K562 (cell line): ENCODE data around the gene CMSS1. TPM values are rescaled to one million over a fixed set of nuclear protein-coding genes. Genes with fewer than 3 reads are reported as not detected.
A peak's percentile ranks its signal among the peaks of the same experiment; 100 is the strongest.

Experiments
- ATAC-seq: fragments of 200-7000 bp; cut with Tn5 transposase; 3 replicates; pipeline ENCODE4 v1.9.1; 2020; ENCODE audit warnings: moderate library complexity
- BruUV-seq: library from RNA; stranded (reverse); fragments of 400-500 nt; replicated peaks from 2 replicates; lab custom pipeline; 2021; lab: Mats Ljungman, UMichigan
- CTCF ChIA-PET: fragments of 300-600 bp; formaldehyde crosslinking; extraction: SDS; loops from one replicate; lab custom pipeline; 2021; ENCODE audit warnings: low intra/inter-chr PET ratio; lab: Yijun Ruan, JAX
- POLR2A ChIA-PET: fragments of 300-600, 350-650 bp; sonication (Branson Sonifier 250); formaldehyde crosslinking; extraction: SDS; loops from one replicate; lab custom pipeline; 2021; ENCODE audit warnings: antibody characterized with exemption, inconsistent platforms; lab: Yijun Ruan, JAX
- DNase-seq, 4 experiments: peaks; one replicate each; pipeline versions ENCODE4 v3.0.0 to v3.0.0-alpha.2; 2011 to 2018; ENCODE audit warnings: low spot score in 3 of 4, mixed read lengths in 3 of 4; ENCODE audit errors: extremely low read depth in 1 of 4
- FAIRE-seq: peaks from 2 replicates; lab custom pipeline; 2011; peaks lifted over from hg19 to GRCh38; lab: Jason Lieb, UNC
- H2AFZ ChIP-seq: 2 replicates; pipeline ENCODE4 v1.6.0; 2011; ENCODE audit warnings: low read depth, low read length, control low read depth, inconsistent platforms
- H3K27ac ChIP-seq: fragments of 200-600 bp; 3 replicates; pipeline ENCODE4 v1.8.0; 2011; ENCODE audit warnings: low read depth, mild to moderate bottlenecking, control low read depth, inconsistent platforms, low read length, moderate library complexity, mixed read lengths; ENCODE audit errors: extremely low read depth
- H3K27me3 ChIP-seq, 2 experiments: fragments of 300-600 bp in 1 of 2; 2 replicates in 1 of 2; 3 replicates in 1 of 2; pipeline versions ENCODE4 v1.6.0 to v1.8.0; 2011; ENCODE audit warnings: inconsistent platforms in 2 of 2, low read length in 2 of 2, mild to moderate bottlenecking in 1 of 2, mixed read lengths in 1 of 2, moderate library complexity in 1 of 2; ENCODE audit not compliant: control insufficient read depth in 2 of 2, insufficient read depth in 2 of 2
- H3K36me3 ChIP-seq: fragments of 300-600 bp; 3 replicates; pipeline ENCODE4 v1.8.0; 2011; ENCODE audit warnings: mild to moderate bottlenecking, low read length, inconsistent platforms; ENCODE audit not compliant: control insufficient read depth, insufficient read depth
- H3K4me1 ChIP-seq, 2 experiments: fragments of 200-600 bp in 1 of 2; replicated peaks in 1 of 2; 2 replicates in 1 of 2; 3 replicates in 1 of 2; pipeline versions ENCODE4 v1.5.1 to v1.8.0; 2011; ENCODE audit warnings: inconsistent platforms in 2 of 2, low read length in 2 of 2, mild to moderate bottlenecking in 1 of 2, mixed read lengths in 1 of 2, moderate library complexity in 1 of 2; ENCODE audit not compliant: control insufficient read depth in 2 of 2, insufficient read depth in 2 of 2
- H3K4me2 ChIP-seq: 2 replicates; pipeline ENCODE4 v1.6.1; 2011; ENCODE audit warnings: low read length, control low read depth, inconsistent platforms, mixed read lengths; ENCODE audit not compliant: insufficient read depth
- H3K4me3 ChIP-seq: fragments of 200-600 bp; sonication (generic), shearing (Covaris generic); 2 replicates; pipeline ENCODE4 v1.5.1; 2016; ENCODE audit warnings: control low read depth, inconsistent platforms
- H3K79me2 ChIP-seq: fragments of 200-600 bp; 3 replicates; pipeline ENCODE4 v1.8.0; 2011; ENCODE audit warnings: low read length, inconsistent platforms; ENCODE audit not compliant: control insufficient read depth, insufficient read depth
- H3K9ac ChIP-seq, 2 experiments: 2 replicates each; pipeline versions ENCODE4 v1.6.0 to v1.6.1; 2011; ENCODE audit warnings: low read depth in 2 of 2, low read length in 2 of 2, control low read depth in 1 of 2, inconsistent platforms in 1 of 2, mild to moderate bottlenecking in 1 of 2, mixed read lengths in 1 of 2; ENCODE audit not compliant: insufficient read depth in 1 of 2
- H3K9me1 ChIP-seq: one replicate; pipeline ENCODE4 v1.6.0; 2011; ENCODE audit warnings: inconsistent platforms, mild to moderate bottlenecking, low read length, moderate library complexity; ENCODE audit not compliant: control insufficient read depth, insufficient read depth
- H3K9me3 ChIP-seq: replicated peaks from 2 replicates; pipeline ENCODE4 v1.5.1; 2011; ENCODE audit warnings: low read depth, low read length, inconsistent platforms; ENCODE audit not compliant: control insufficient read depth, insufficient read depth
- H4K20me1 ChIP-seq: replicated peaks from 2 replicates; pipeline ENCODE4 v1.6.1; 2011; ENCODE audit warnings: low read length, inconsistent platforms, mixed read lengths; ENCODE audit not compliant: control insufficient read depth, insufficient read depth
- CBFA2T2 ChIP-seq: fragments of 450-650 bp; conservative IDR thresholded peaks from 2 replicates; pipeline ENCODE4 v1.6.1; 2017; ENCODE audit warnings: mild to moderate bottlenecking
- KAT2B ChIP-seq: IDR thresholded peaks from one replicate; pipeline ENCODE4 v1.6.1; 2012; ENCODE audit warnings: low read depth, mild to moderate bottlenecking, control low read depth, inconsistent platforms, low read length, moderate library complexity
- NELFE ChIP-seq: IDR thresholded peaks from 2 replicates; pipeline ENCODE4 v1.6.1; 2011; ENCODE audit warnings: mild to moderate bottlenecking; ENCODE audit not compliant: insufficient read depth, insufficient read length
- RAD51 ChIP-seq: fragments of 450-650 bp; IDR thresholded peaks from 2 replicates; pipeline ENCODE4 v1.7.1; 2016; ENCODE audit warnings: low read depth, mild to moderate bottlenecking, borderline replicate concordance
- SMAD4 ChIP-seq: fragments of 250-450 bp; sonication (Bioruptor Pico); conservative IDR thresholded peaks from 2 replicates; pipeline ENCODE4 v1.8.0; 2021; ENCODE audit warnings: inconsistent platforms, mild to moderate bottlenecking, moderate library complexity
- TOE1 ChIP-seq, 2 experiments: fragments of 450-650 bp in 1 of 2; sonication (generic) in 1 of 2; formaldehyde crosslinking in 1 of 2; IDR thresholded peaks; 2 replicates each; pipeline versions ENCODE4 v1.7.1 to v1.8.0; 2016 to 2022; ENCODE audit warnings: borderline replicate concordance in 2 of 2, mild to moderate bottlenecking in 2 of 2, antibody characterized with exemption in 1 of 2, inconsistent platforms in 1 of 2, low read depth in 1 of 2, missing genetic modification reagents in 1 of 2, moderate library complexity in 1 of 2
- USF2 ChIP-seq: sonication (generic); formaldehyde crosslinking; IDR thresholded peaks from 2 replicates; pipeline ENCODE4 v1.5.0; 2020; ENCODE audit warnings: missing genetic modification reagents
- WGBS: fragments of 100-300 bp; shearing (Covaris generic); methylation state at CpG from one replicate; pipeline ENCODE4 v1.1.6; 2016; ENCODE audit warnings: low coverage, mixed read lengths; ENCODE audit not compliant: insufficient coverage; ENCODE audit errors: missing lambda C conversion rate; 5-methylcytosine and 5-hydroxymethylcytosine counted together
- in situ Hi-C: fragments of 300-500 bp; cut with MboI; formaldehyde crosslinking; loops from 4 replicates; pipeline ENCODE4 v1.15.0; 2018; ENCODE audit warnings: inconsistent platforms, mixed read lengths
- intact Hi-C: fragments of 100-400 bp; cut with micrococcal nuclease; formaldehyde crosslinking; loops from 2 replicates; pipeline ENCODE4 v1.14.2; 2022
- polyA plus RNA-seq, 8 experiments: library from polyadenylated mRNA; depleted of rRNA in 4 of 8; stranded (reverse) in 5 of 8; unstranded in 3 of 8; fragments of >200 nt; fragmentation: Nextera tagmentation in 2 of 8; fragmentation: Illumina TruSeq in 1 of 8; extraction: Ambion mirVana in 2 of 8; extraction: Trizol in 1 of 8; gene quantifications; 2 replicates each; pipeline versions ENCODE4 v1.2.1 to v1.2.3, GENCODE V29; 2011 to 2014; ENCODE audit warnings: inconsistent platforms in 1 of 8, missing spikeins in 1 of 8
- total RNA-seq, 7 experiments: library from RNA; depleted of rRNA in 6 of 7; stranded (reverse); fragments of >200 nt in 6 of 7; fragmentation: Illumina TruSeq in 2 of 7; extraction: Trizol in 2 of 7; gene quantifications; 2 replicates each; pipeline versions ENCODE4 v1.2.1 to v1.2.3, GENCODE V29; 2011 to 2021; ENCODE audit warnings: low replicate concordance in 1 of 7
- TF ChIP-seq, protein P1 (sequence below): sonication (generic); IDR thresholded peaks from 2 replicates; pipeline ENCODE4 v1.6.1; 2016
- TF ChIP-seq, protein P2 (sequence below): fragments of 450-650 bp; IDR thresholded peaks from 2 replicates; pipeline ENCODE4 v1.6.1; 2017; ENCODE audit warnings: mild to moderate bottlenecking, moderate library complexity
- TF ChIP-seq, protein P3 (sequence below): fragments of 450-650 bp; formaldehyde crosslinking; IDR thresholded peaks from 2 replicates; pipeline ENCODE4 v1.4.0; 2020; ENCODE audit warnings: mild to moderate bottlenecking, mixed read lengths

The CMSS1 gene
- total and polyA plus RNA-seq, 9 of the 15 experiments (the other 6 are each of a cell fraction or from before 2014, with no cell fraction given) = 46.9 to 109 (median 72.3) TPM

- Histone ChIP-seq H3K36me3 (no peaks in the 10 kb centered on the region), H2AFZ (no peak overlapping the region), H4K20me1 (no peaks in the 10 kb centered on the region), H3K4me2 (no peak overlapping the region), H3K27ac (no peak overlapping the region), H3K79me2 (no peaks in the 10 kb centered on the region), H3K9me3 (no peaks in the 10 kb centered on the region), H3K4me1 (no peaks in the 10 kb centered on the region), H3K27me3 (no peaks in the 10 kb centered on the region; a peak in 1 of 5 replicates), H3K4me3 (no peak overlapping the region), H3K9ac (no peak overlapping the region), H3K9me1 (no peaks in the 10 kb centered on the region)
- 0% methylated on average over 4 of the region's 4 CpGs for WGBS
- ChIA-PET POLR2A (no interaction called here), CTCF (no interaction called here)
- no peak for ATAC-seq
- no peak for DNase-seq
- BruUV-seq = no TSS peak
- TF ChIP-seq USF2 (0 out of 2 replicates have a peak, but pooled peaks have one; percentile 16), TOE1 (IDR thresholded peaks at IDR 0.05; ENCODE audit: borderline replicate concordance) (peak; percentile 58; the same call in 1 of the 2 replicates), TOE1 (CRISPR knock-in tag; IDR thresholded peaks at IDR 0.05; ENCODE audit: borderline replicate concordance, low read depth) (no peak), CBFA2T2 (0 out of 2 replicates have a peak, but pooled peaks have one; percentile 6), KAT2B (no peak), SMAD4 (CRISPR knock-in tag) (no peak), NELFE (no peak), RAD51 (peak; percentile 75)
- TF ChIP-seq, protein P1, sequence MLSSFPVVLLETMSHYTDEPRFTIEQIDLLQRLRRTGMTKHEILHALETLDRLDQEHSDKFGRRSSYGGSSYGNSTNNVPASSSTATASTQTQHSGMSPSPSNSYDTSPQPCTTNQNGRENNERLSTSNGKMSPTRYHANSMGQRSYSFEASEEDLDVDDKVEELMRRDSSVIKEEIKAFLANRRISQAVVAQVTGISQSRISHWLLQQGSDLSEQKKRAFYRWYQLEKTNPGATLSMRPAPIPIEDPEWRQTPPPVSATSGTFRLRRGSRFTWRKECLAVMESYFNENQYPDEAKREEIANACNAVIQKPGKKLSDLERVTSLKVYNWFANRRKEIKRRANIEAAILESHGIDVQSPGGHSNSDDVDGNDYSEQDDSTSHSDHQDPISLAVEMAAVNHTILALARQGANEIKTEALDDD = no peak
- TF ChIP-seq, protein P2, sequence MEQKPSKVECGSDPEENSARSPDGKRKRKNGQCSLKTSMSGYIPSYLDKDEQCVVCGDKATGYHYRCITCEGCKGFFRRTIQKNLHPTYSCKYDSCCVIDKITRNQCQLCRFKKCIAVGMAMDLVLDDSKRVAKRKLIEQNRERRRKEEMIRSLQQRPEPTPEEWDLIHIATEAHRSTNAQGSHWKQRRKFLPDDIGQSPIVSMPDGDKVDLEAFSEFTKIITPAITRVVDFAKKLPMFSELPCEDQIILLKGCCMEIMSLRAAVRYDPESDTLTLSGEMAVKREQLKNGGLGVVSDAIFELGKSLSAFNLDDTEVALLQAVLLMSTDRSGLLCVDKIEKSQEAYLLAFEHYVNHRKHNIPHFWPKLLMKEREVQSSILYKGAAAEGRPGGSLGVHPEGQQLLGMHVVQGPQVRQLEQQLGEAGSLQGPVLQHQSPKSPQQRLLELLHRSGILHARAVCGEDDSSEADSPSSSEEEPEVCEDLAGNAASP = no peak
- TF ChIP-seq, protein P3, sequence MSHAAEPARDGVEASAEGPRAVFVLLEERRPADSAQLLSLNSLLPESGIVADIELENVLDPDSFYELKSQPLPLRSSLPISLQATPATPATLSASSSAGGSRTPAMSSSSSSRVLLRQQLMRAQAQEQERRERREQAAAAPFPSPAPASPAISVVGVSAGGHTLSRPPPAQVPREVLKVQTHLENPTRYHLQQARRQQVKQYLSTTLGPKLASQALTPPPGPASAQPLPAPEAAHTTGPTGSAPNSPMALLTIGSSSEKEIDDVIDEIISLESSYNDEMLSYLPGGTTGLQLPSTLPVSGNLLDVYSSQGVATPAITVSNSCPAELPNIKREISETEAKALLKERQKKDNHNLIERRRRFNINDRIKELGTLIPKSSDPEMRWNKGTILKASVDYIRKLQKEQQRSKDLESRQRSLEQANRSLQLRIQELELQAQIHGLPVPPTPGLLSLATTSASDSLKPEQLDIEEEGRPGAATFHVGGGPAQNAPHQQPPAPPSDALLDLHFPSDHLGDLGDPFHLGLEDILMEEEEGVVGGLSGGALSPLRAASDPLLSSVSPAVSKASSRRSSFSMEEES (CRISPR knock-in tag) = peak; percentile 85
- no peak for FAIRE-seq
- in situ Hi-C loops (no loop called here), intact Hi-C loops (no loop called here)
Measured at GRCh38 chr3:99799422-99799821, 18.2 kb upstream of the CMSS1 start.
